ENCODE results near the gene GFPT2. TPM values are rescaled to one million over a fixed set of nuclear protein-coding genes. Genes with fewer than 3 reads are reported as not detected.

GFPT2 gene
- total RNA-seq, 1 experiment from 2014 or later = 0.82 TPM

DNA sequence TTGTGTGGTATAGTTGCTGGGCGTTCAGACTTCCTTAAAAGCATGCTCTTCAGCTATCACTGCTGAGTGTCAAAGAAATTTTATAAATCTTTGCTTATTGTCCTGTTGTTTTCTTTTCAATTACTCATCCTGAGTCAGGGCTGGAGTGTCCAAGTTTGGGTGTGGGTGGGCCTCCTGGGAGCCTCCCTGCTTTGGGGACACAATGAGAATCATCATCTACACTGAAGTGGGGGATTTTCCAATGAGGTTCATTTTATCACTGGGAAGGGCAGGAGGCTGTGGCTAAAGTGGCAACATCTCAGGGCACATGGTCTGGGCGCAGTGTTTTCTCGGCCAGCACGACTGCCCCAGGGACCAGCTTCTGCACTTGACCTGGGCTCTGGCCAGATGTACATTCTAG, 19.5 kb downstream of the GFPT2 start:
- no TSS peak for BruUV-seq (replicated peaks)
- intact Hi-C loops (cut with micrococcal nuclease; ENCODE audit: unreplicated experiment) = no loop called here
- no peaks in the 10 kb centered on the region for H3K4me1 ChIP-seq (ENCODE audit: insufficient read depth, low read length, poor library complexity, severe bottlenecking)
- H3K36me3 ChIP-seq (ENCODE audit: insufficient read depth, low read length, poor library complexity, severe bottlenecking) = no peaks in the 10 kb centered on the region
- H3K4me3 ChIP-seq (ENCODE audit: low read depth, low read length, poor library complexity, severe bottlenecking) = no peak overlapping the region
- no peaks in the 10 kb centered on the region for H3K9me3 ChIP-seq (ENCODE audit: low read depth, low read length, poor library complexity, severe bottlenecking)
- TF ChIP-seq EZH2 (IDR thresholded peaks at IDR 0.05; ENCODE audit: borderline replicate concordance, low read depth, low read length, poor library complexity, severe bottlenecking) = no peak
- TF ChIP-seq, protein P1, sequence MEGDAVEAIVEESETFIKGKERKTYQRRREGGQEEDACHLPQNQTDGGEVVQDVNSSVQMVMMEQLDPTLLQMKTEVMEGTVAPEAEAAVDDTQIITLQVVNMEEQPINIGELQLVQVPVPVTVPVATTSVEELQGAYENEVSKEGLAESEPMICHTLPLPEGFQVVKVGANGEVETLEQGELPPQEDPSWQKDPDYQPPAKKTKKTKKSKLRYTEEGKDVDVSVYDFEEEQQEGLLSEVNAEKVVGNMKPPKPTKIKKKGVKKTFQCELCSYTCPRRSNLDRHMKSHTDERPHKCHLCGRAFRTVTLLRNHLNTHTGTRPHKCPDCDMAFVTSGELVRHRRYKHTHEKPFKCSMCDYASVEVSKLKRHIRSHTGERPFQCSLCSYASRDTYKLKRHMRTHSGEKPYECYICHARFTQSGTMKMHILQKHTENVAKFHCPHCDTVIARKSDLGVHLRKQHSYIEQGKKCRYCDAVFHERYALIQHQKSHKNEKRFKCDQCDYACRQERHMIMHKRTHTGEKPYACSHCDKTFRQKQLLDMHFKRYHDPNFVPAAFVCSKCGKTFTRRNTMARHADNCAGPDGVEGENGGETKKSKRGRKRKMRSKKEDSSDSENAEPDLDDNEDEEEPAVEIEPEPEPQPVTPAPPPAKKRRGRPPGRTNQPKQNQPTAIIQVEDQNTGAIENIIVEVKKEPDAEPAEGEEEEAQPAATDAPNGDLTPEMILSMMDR (conservative IDR thresholded peaks at IDR 0.05; ENCODE audit: low read depth, low read length) = no peak
- ChIA-PET POLR2A (ENCODE audit: low non-redundant PET) (no interaction called here), CTCF (no interaction called here)
- no peak overlapping the region for H3K27ac ChIP-seq (ENCODE audit: low read depth, low read length, poor library complexity, severe bottlenecking)
- DNase-seq (ENCODE audit: low spot score) = no peak
- H3K27me3 ChIP-seq (replicated peaks; ENCODE audit: insufficient read depth, low read depth, low read length, poor library complexity) = no peaks in the 10 kb centered on the region

GRCh38 chr5:180332861-180333260, 20.3 kb downstream of the GFPT2 start:
- POLR2A ChIA-PET (ENCODE audit: low non-redundant PET) = no interaction called here
- TF ChIP-seq, protein P1 (conservative IDR thresholded peaks at IDR 0.05; ENCODE audit: low read depth, low read length) = no peak
- no peak for TF ChIP-seq EZH2 (IDR thresholded peaks at IDR 0.05; ENCODE audit: borderline replicate concordance, low read depth, low read length, poor library complexity, severe bottlenecking)
- H3K4me3 ChIP-seq (ENCODE audit: low read depth, low read length, poor library complexity, severe bottlenecking) = no peak overlapping the region
- H3K9me3 ChIP-seq (ENCODE audit: low read depth, low read length, poor library complexity, severe bottlenecking) = no peaks in the 10 kb centered on the region
- no peaks in the 10 kb centered on the region for H3K36me3 ChIP-seq (ENCODE audit: insufficient read depth, low read length, poor library complexity, severe bottlenecking)
- H3K4me1 ChIP-seq (ENCODE audit: insufficient read depth, low read length, poor library complexity, severe bottlenecking) = no peaks in the 10 kb centered on the region
- no peak for DNase-seq (ENCODE audit: low spot score)
- intact Hi-C loops (cut with micrococcal nuclease; ENCODE audit: unreplicated experiment) = no loop called here
- no peaks in the 10 kb centered on the region for H3K27me3 ChIP-seq (replicated peaks; ENCODE audit: insufficient read depth, low read depth, low read length, poor library complexity)
- CTCF ChIA-PET = interaction anchor here (0.6 to 0.8 kb wide), 2 partner anchors 40 to 159 kb away, joined by 4 to 12 read pairs; no protein-coding TSS in a partner anchor
- no peak overlapping the region for H3K27ac ChIP-seq (ENCODE audit: low read depth, low read length, poor library complexity, severe bottlenecking)
- no TSS peak for BruUV-seq (replicated peaks)

- CTCF ChIA-PET = interaction anchor here (0.7 to 0.8 kb wide), 2 partner anchors 12 to 39 kb away, joined by 3 to 12 read pairs; no protein-coding TSS in a partner anchor
- BruUV-seq (replicated peaks) = no TSS peak
- Histone ChIP-seq H3K4me1 (ENCODE audit: insufficient read depth, low read length, poor library complexity, severe bottlenecking) (no peaks in the 10 kb centered on the region), H3K4me3 (ENCODE audit: low read depth, low read length, poor library complexity, severe bottlenecking) (no peak overlapping the region), H3K27me3 (replicated peaks; ENCODE audit: insufficient read depth, low read depth, low read length, poor library complexity) (no peaks in the 10 kb centered on the region), H3K9me3 (ENCODE audit: low read depth, low read length, poor library complexity, severe bottlenecking) (no peaks in the 10 kb centered on the region), H3K27ac (ENCODE audit: low read depth, low read length, poor library complexity, severe bottlenecking) (no peak overlapping the region), H3K36me3 (ENCODE audit: insufficient read depth, low read length, poor library complexity, severe bottlenecking) (no peaks in the 10 kb centered on the region)
- DNase-seq (ENCODE audit: low spot score) = peak; percentile 30
- POLR2A ChIA-PET (ENCODE audit: low non-redundant PET) = no interaction called here
- no peak for TF ChIP-seq EZH2 (IDR thresholded peaks at IDR 0.05; ENCODE audit: borderline replicate concordance, low read depth, low read length, poor library complexity, severe bottlenecking)
- TF ChIP-seq, protein P1 (conservative IDR thresholded peaks at IDR 0.05; ENCODE audit: low read depth, low read length) = no peak
- intact Hi-C loops (cut with micrococcal nuclease; ENCODE audit: unreplicated experiment) = no loop called here
These were observed 21.1 kb downstream of the GFPT2 start for GRCh38 chr5:180332051-180332517.

Measured in A673 (cell line).